Activated gamma-delta T cell (primary cell): ENCODE data around the gene MEIOSIN.

Source experiments
- DNase-seq: peaks from one replicate; lab custom pipeline; 2025; lab: John Stamatoyannopoulos, UW

The MEIOSIN gene

GRCh38 chr19:45764945-45765701, 31.9 kb downstream of the MEIOSIN start:
- DNase-seq, result no peak

- no peak for DNase-seq
These were observed 32.6 kb downstream of the MEIOSIN start for GRCh38 chr19:45765702-45766295.

- DNase-seq, result no peak
These were observed 33.1 kb downstream of the MEIOSIN start for GRCh38 chr19:45766296-45766868.

- DNase-seq, result no peak
These were observed 33.7 kb downstream of the MEIOSIN start for GRCh38 chr19:45766869-45767346.

GRCh38 chr19:45767410-45767880, 34.2 kb downstream of the MEIOSIN start:
- DNase-seq, result no peak

GRCh38 chr19:45767881-45768654, 34.8 kb downstream of the MEIOSIN start:
- no peak for DNase-seq

- DNase-seq, result peak; percentile 38
These were observed 35.4 kb downstream of the MEIOSIN start for GRCh38 chr19:45768655-45768983.

- peak; percentile 91 for DNase-seq
These were observed 35.9 kb downstream of the MEIOSIN start, which contains the start of gene SIX5 for GRCh38 chr19:45768984-45769782. SIX5 (minus strand) TSS chr19:45769252; CDS start chr19:45768844, 408 bp downstream.

- no peak for DNase-seq
These were observed 36.6 kb downstream of the MEIOSIN start for GRCh38 chr19:45769821-45770191.

- peak; percentile 84 for DNase-seq
These were observed 37.2 kb downstream of the MEIOSIN start for GRCh38 chr19:45770192-45771101.

- DNase-seq, result no peak
These were observed 38.2 kb downstream of the MEIOSIN start for GRCh38 chr19:45771311-45771933.

GRCh38 chr19:45772130-45772840, 39.0 kb downstream of the MEIOSIN start:
- DNase-seq, result no peak

GRCh38 chr19:45772912-45773311, 39.7 kb downstream of the MEIOSIN start:
- no peak for DNase-seq

GRCh38 chr19:45773384-45773783, 40.1 kb downstream of the MEIOSIN start:
- no peak for DNase-seq

GRCh38 chr19:45774765-45775164, 41.5 kb downstream of the MEIOSIN start:
- DNase-seq, result no peak

- no peak for DNase-seq
These were observed 44.2 kb downstream of the MEIOSIN start for GRCh38 chr19:45777395-45777961.

- DNase-seq, result no peak
These were observed 44.9 kb downstream of the MEIOSIN start for GRCh38 chr19:45778010-45778661.
